GM12878 (cell line): ENCODE data around the gene TTC9C. TPM values are rescaled to one million over a fixed set of nuclear protein-coding genes. Genes with fewer than 3 reads are reported as not detected.
A peak's percentile ranks its signal among the peaks of the same experiment; 100 is the strongest.

Source experiments
- ATAC-seq: fragments of 200-7000 bp; cut with Tn5 transposase; 3 replicates; pipeline ENCODE4 v1.9.1; 2020; ENCODE audit warnings: mild to moderate bottlenecking, moderate library complexity
- BruUV-seq: library from RNA; stranded (reverse); fragments of 400-500 nt; replicated peaks from 2 replicates; lab custom pipeline; 2021; lab: Mats Ljungman, UMichigan
- CTCF ChIA-PET: fragments of 300-600 bp; sonication (Branson Sonifier 250); formaldehyde crosslinking; extraction: SDS; loops from one replicate; lab custom pipeline; 2021; ENCODE audit warnings: inconsistent platforms; lab: Yijun Ruan, JAX
- POLR2A ChIA-PET: fragments of 350-600 bp; formaldehyde crosslinking; extraction: SDS; loops from one replicate; lab custom pipeline; 2021; ENCODE audit warnings: inconsistent platforms; lab: Charles Lee
- RAD21 ChIA-PET: fragments of 300-600 bp; sonication (Branson Sonifier 250); formaldehyde crosslinking; loops from one replicate; lab custom pipeline; 2023; ENCODE audit warnings: antibody characterized with exemption; ENCODE audit not compliant: unreplicated experiment; lab: Charles Lee
- SMC1A ChIA-PET: fragments of 300-600 bp; sonication (Branson Sonifier 250); formaldehyde crosslinking; loops from one replicate; lab custom pipeline; 2023; ENCODE audit not compliant: unreplicated experiment, uncharacterized antibody; lab: Charles Lee
- DNase-seq: peaks from one replicate; pipeline ENCODE4 v3.0.0-alpha.2; 2011; ENCODE audit warnings: low read depth, low spot score
- FAIRE-seq: peaks from 3 replicates; lab custom pipeline; 2011; peaks lifted over from hg19 to GRCh38; lab: Jason Lieb, UNC
- H2AFZ ChIP-seq: 2 replicates; pipeline ENCODE4 v1.6.0; 2011; ENCODE audit warnings: low read depth, low read length, control low read depth; ENCODE audit not compliant: control insufficient read depth
- H3K27ac ChIP-seq: 2 replicates; pipeline ENCODE4 v1.5.1; 2011; ENCODE audit warnings: control low read depth; ENCODE audit not compliant: control insufficient read depth, insufficient read depth
- H3K27me3 ChIP-seq, 2 experiments: replicated peaks in 1 of 2; 2 replicates each; pipeline versions ENCODE4 v1.6.0 to v1.6.1; 2011; ENCODE audit warnings: low read length in 1 of 2; ENCODE audit not compliant: control insufficient read depth in 2 of 2, insufficient read depth in 2 of 2
- H3K36me3 ChIP-seq, 2 experiments: 2 replicates each; pipeline ENCODE4 v1.5.1; 2011; ENCODE audit warnings: low read length in 1 of 2; ENCODE audit not compliant: control insufficient read depth in 2 of 2, insufficient read depth in 2 of 2
- H3K4me1 ChIP-seq: 2 replicates; pipeline ENCODE4 v1.6.1; 2011; ENCODE audit warnings: mild to moderate bottlenecking, low read length, moderate library complexity, mixed read lengths; ENCODE audit not compliant: control insufficient read depth, insufficient read depth
- H3K4me2 ChIP-seq: 2 replicates; pipeline ENCODE4 v1.6.0; 2011; ENCODE audit warnings: control low read depth; ENCODE audit not compliant: control insufficient read depth, insufficient read depth
- H3K4me3 ChIP-seq: fragments of 200-600 bp; sonication (generic); 2 replicates; pipeline ENCODE4 v1.5.1; 2016
- H3K79me2 ChIP-seq: 2 replicates; pipeline ENCODE4 v1.6.0; 2011; ENCODE audit warnings: low read length; ENCODE audit not compliant: control insufficient read depth, insufficient read depth
- H3K9ac ChIP-seq: 2 replicates; pipeline ENCODE4 v1.8.0; 2011; ENCODE audit warnings: low read length, control low read depth, mixed read lengths; ENCODE audit not compliant: control insufficient read depth, insufficient read depth
- H3K9me3 ChIP-seq: replicated peaks from 3 replicates; pipeline ENCODE4 v1.5.1; 2011; ENCODE audit warnings: mild to moderate bottlenecking, low read length; ENCODE audit not compliant: control insufficient read depth, insufficient read depth
- H4K20me1 ChIP-seq: 2 replicates; pipeline ENCODE4 v1.6.0; 2011; ENCODE audit not compliant: control insufficient read depth, insufficient read depth
- BCL11A ChIP-seq: IDR thresholded peaks from 2 replicates; pipeline ENCODE4 v1.6.1; 2011; ENCODE audit warnings: low read depth, low read length
- CEBPB ChIP-seq, 2 experiments: fragments of 150-350 bp in 1 of 2; IDR thresholded peaks; 2 replicates each; pipeline ENCODE4 v1.6.1; 2012 to 2014; ENCODE audit warnings: low read depth in 2 of 2, low read length in 2 of 2, borderline replicate concordance in 1 of 2, inconsistent platforms in 1 of 2
- CREB1 ChIP-seq: IDR thresholded peaks from 2 replicates; pipeline ENCODE4 v1.6.1; 2012; ENCODE audit warnings: low read depth, mild to moderate bottlenecking, inconsistent platforms
- HSF1 ChIP-seq: fragments of 150-350 bp; IDR thresholded peaks from 2 replicates; pipeline ENCODE4 v1.6.1; 2014; ENCODE audit warnings: mild to moderate bottlenecking, low read depth, low read length
- KAT2A ChIP-seq: conservative IDR thresholded peaks from 2 replicates; pipeline ENCODE4 v1.6.1; 2011; ENCODE audit warnings: low read depth, low read length; ENCODE audit not compliant: control insufficient read depth
- MXI1 ChIP-seq: fragments of 150-350 bp; IDR thresholded peaks from 2 replicates; pipeline ENCODE4 v1.6.1; 2011; ENCODE audit warnings: low read depth, mild to moderate bottlenecking, inconsistent platforms, low read length, improper control_type of control experiment
- MYC ChIP-seq: IDR thresholded peaks from 2 replicates; pipeline ENCODE4 v1.6.1; 2011; ENCODE audit warnings: mild to moderate bottlenecking, low read length, moderate library complexity, inconsistent platforms; ENCODE audit not compliant: insufficient read depth, insufficient replicate concordance, insufficient read length, severe bottlenecking
- SMARCA5 ChIP-seq: fragments of 450-650 bp; IDR thresholded peaks from 2 replicates; pipeline ENCODE4 v1.6.1; 2017; ENCODE audit warnings: mild to moderate bottlenecking
- SP1 ChIP-seq: IDR thresholded peaks from one replicate; pipeline ENCODE4 v1.6.1; 2011; ENCODE audit warnings: low read depth, low read length
- ZNF217 ChIP-seq: fragments of 450-650 bp; IDR thresholded peaks from 2 replicates; pipeline ENCODE4 v1.6.1; 2017; ENCODE audit warnings: antibody characterized with exemption, mild to moderate bottlenecking
- WGBS: methylation state at CpG from one replicate; pipeline ENCODE4 v1.1.6; 2016; ENCODE audit warnings: low lambda C conversion rate; ENCODE audit not compliant: insufficient replicate concordance, insufficient coverage; ENCODE audit errors: missing lambda C conversion rate; 5-methylcytosine and 5-hydroxymethylcytosine counted together
- in situ Hi-C: fragments of 300-500 bp; cut with MboI; formaldehyde crosslinking; loops from 9 replicates; pipeline ENCODE4 v1.14.3; 2018; ENCODE audit warnings: mixed read lengths
- intact Hi-C: fragments of 100-400 bp; cut with micrococcal nuclease; formaldehyde crosslinking; loops from one replicate; pipeline ENCODE4 v1.14.2; 2022; ENCODE audit not compliant: unreplicated experiment
- polyA plus RNA-seq, 11 experiments: library from polyadenylated mRNA; depleted of rRNA in 4 of 11; unstranded in 6 of 11; stranded (reverse) in 5 of 11; fragments of >200 nt; fragmentation: Nextera tagmentation in 4 of 11; fragmentation: Illumina TruSeq in 1 of 11; extraction: Ambion mirVana in 4 of 11; extraction: Trizol in 1 of 11; gene quantifications; 1 replicate in 1 of 11; 2 replicates in 10 of 11; pipeline versions ENCODE4 v1.2.1 to v1.2.3, GENCODE V29; 2011 to 2016; ENCODE audit warnings: inconsistent platforms in 2 of 11, missing spikeins in 2 of 11, low read depth in 1 of 11
- total RNA-seq, 4 experiments: library from RNA; depleted of rRNA in 3 of 4; stranded (reverse); fragments of >200 nt in 3 of 4; fragmentation: Illumina TruSeq in 1 of 4; extraction: Trizol in 1 of 4; gene quantifications; 2 replicates each; pipeline versions ENCODE4 v1.2.1 to v1.2.3, GENCODE V29; 2013 to 2021
- TF ChIP-seq, protein P1 (sequence below): IDR thresholded peaks from 2 replicates; pipeline ENCODE4 v1.6.1; 2011; ENCODE audit warnings: low read depth, low read length, improper control_type of control experiment, borderline replicate concordance
- TF ChIP-seq, protein P2 (sequence below): fragments of 450-650 bp; IDR thresholded peaks from 2 replicates; pipeline ENCODE4 v1.6.1; 2017; ENCODE audit warnings: antibody characterized with exemption, mild to moderate bottlenecking, moderate library complexity
- TF ChIP-seq, protein P3 (sequence below): IDR thresholded peaks from 2 replicates; pipeline ENCODE4 v1.6.1; 2011; ENCODE audit warnings: borderline replicate concordance, low read depth, mild to moderate bottlenecking, moderate library complexity, low read length; ENCODE audit not compliant: insufficient read depth, poor library complexity, severe bottlenecking
- TF ChIP-seq, protein P4 (sequence below): IDR thresholded peaks from 2 replicates; pipeline ENCODE4 v1.6.1; 2012; ENCODE audit warnings: low read depth, low read length, improper control_type of control experiment

Gene TTC9C
- total and polyA plus RNA-seq, 10 of the 15 experiments (the other 5 are each of a cell fraction or from before 2014, with no cell fraction given), result 42.0 to 72.3 (median 50.4) TPM

GRCh38 chr11:62787005-62787759 lies 58.9 kb downstream of the TTC9C start, which contains the start of gene TMEM179B:
Gene TMEM179B (plus strand): TSS chr11:62787402. CDS start chr11:62787432, 30 bp downstream.
- peak within 1 kb of the TSS; percentile 95 for H3K4me2 ChIP-seq
- peak within 1 kb of the TSS; percentile 52 for H2AFZ ChIP-seq
- ChIA-PET CTCF (interaction anchor here (0.6 to 6.6 kb wide), 34 partner anchors 10 to 304 kb away, joined by 3 to 131 read pairs (median 6); partner anchors contain the start of genes BSCL2, GNG3, HNRNPUL2 and POLR2G), POLR2A (interaction anchor here (0.6 to 6.0 kb wide), 24 partner anchors 9 to 219 kb away, joined by 3 to 53 read pairs (median 6); partner anchors contain the start of genes HNRNPUL2, LBHD1, POLR2G and SLC3A2), RAD21 (interaction anchor here (0.7 to 3.8 kb wide), 26 partner anchors 9 to 393 kb away, joined by 3 to 57 read pairs (median 5); partner anchors contain the start of genes C11orf98, CSKMT, HNRNPUL2 and LBHD1), SMC1A (interaction anchor here (1.1 to 4.2 kb wide), 14 partner anchors 15 to 94 kb away, joined by 3 to 33 read pairs (median 7); partner anchors contain the start of genes SLC3A2, TAF6L, WDR74 and ZBTB3)
- peak; percentile 97 for FAIRE-seq
- peak within 1 kb of the TSS; percentile 77 for H3K9ac ChIP-seq
- peaks cover 42% of the 10 kb centered on the region for H3K79me2 ChIP-seq
- peak; percentile 80 for ATAC-seq
- peaks cover 3 to 12% of the 10 kb centered on the region in 2 experiments; a peak in 3 of 4 replicates for H3K36me3 ChIP-seq
- peak within 1 kb of the TSS; percentile 95 for H3K4me3 ChIP-seq
- DNase-seq, result peak; percentile 88
- no peaks in the 10 kb centered on the region for H3K27me3 ChIP-seq
- H3K27ac ChIP-seq, result peak within 1 kb of the TSS; percentile 64
- no TSS peak for BruUV-seq
- peaks cover 7% of the 10 kb centered on the region for H3K4me1 ChIP-seq
- intact Hi-C loops, result loop anchor here (2.0 to 5.0 kb wide), 3 partner anchors 16 to 95 kb away; partner anchors contain the start of genes NXF1, SLC3A2 and TAF6L
- H3K9me3 ChIP-seq, result no peaks in the 10 kb centered on the region
- in situ Hi-C loops, result no loop called here
- WGBS, result under 1% methylated on average over 87 of the region's 88 CpGs
- no peaks in the 10 kb centered on the region for H4K20me1 ChIP-seq
- TF ChIP-seq HSF1, result no peak
- no peak for TF ChIP-seq CEBPB (IDR thresholded peaks at IDR 0.05; ENCODE audit: borderline replicate concordance in 1 of 2, low read depth in 2 of 2, low read length in 2 of 2)
- TF ChIP-seq MXI1, result peak; percentile 92
- peak; percentile 64 for TF ChIP-seq SP1
- no peak for TF ChIP-seq SMARCA5
- peak; percentile 96 for TF ChIP-seq CREB1
- TF ChIP-seq MYC, result peak; percentile 63
- TF ChIP-seq KAT2A, result no peak
- TF ChIP-seq ZNF217, result no peak
- TF ChIP-seq, protein P1, sequence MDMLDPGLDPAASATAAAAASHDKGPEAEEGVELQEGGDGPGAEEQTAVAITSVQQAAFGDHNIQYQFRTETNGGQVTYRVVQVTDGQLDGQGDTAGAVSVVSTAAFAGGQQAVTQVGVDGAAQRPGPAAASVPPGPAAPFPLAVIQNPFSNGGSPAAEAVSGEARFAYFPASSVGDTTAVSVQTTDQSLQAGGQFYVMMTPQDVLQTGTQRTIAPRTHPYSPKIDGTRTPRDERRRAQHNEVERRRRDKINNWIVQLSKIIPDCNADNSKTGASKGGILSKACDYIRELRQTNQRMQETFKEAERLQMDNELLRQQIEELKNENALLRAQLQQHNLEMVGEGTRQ, result no peak
- TF ChIP-seq, protein P2, sequence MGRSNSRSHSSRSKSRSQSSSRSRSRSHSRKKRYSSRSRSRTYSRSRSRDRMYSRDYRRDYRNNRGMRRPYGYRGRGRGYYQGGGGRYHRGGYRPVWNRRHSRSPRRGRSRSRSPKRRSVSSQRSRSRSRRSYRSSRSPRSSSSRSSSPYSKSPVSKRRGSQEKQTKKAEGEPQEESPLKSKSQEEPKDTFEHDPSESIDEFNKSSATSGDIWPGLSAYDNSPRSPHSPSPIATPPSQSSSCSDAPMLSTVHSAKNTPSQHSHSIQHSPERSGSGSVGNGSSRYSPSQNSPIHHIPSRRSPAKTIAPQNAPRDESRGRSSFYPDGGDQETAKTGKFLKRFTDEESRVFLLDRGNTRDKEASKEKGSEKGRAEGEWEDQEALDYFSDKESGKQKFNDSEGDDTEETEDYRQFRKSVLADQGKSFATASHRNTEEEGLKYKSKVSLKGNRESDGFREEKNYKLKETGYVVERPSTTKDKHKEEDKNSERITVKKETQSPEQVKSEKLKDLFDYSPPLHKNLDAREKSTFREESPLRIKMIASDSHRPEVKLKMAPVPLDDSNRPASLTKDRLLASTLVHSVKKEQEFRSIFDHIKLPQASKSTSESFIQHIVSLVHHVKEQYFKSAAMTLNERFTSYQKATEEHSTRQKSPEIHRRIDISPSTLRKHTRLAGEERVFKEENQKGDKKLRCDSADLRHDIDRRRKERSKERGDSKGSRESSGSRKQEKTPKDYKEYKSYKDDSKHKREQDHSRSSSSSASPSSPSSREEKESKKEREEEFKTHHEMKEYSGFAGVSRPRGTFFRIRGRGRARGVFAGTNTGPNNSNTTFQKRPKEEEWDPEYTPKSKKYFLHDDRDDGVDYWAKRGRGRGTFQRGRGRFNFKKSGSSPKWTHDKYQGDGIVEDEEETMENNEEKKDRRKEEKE, result no peak
- TF ChIP-seq, protein P3, sequence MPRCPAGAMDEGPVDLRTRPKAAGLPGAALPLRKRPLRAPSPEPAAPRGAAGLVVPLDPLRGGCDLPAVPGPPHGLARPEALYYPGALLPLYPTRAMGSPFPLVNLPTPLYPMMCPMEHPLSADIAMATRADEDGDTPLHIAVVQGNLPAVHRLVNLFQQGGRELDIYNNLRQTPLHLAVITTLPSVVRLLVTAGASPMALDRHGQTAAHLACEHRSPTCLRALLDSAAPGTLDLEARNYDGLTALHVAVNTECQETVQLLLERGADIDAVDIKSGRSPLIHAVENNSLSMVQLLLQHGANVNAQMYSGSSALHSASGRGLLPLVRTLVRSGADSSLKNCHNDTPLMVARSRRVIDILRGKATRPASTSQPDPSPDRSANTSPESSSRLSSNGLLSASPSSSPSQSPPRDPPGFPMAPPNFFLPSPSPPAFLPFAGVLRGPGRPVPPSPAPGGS, result peak; percentile 73
- TF ChIP-seq, protein P4, sequence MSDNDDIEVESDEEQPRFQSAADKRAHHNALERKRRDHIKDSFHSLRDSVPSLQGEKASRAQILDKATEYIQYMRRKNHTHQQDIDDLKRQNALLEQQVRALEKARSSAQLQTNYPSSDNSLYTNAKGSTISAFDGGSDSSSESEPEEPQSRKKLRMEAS, result peak; percentile 60; the same call in 1 of the 2 replicates
- no peak for TF ChIP-seq BCL11A
